Liver (tissue), 9 donors: ENCODE results near the gene ENHO. TPM values are rescaled to one million over a fixed set of nuclear protein-coding genes. Genes with fewer than 3 reads are reported as not detected.

Source experiments
- DNase-seq: peaks from one replicate; pipeline ENCODE4 v3.0.0-alpha.2; 2017; ENCODE audit warnings: low spot score
- H3K27ac ChIP-seq, 2 donors: one replicate each; pipeline ENCODE4 v1.7.0; 2013; ENCODE audit warnings: inconsistent platforms in 2 of 2, low read length in 2 of 2, control low read depth in 1 of 2, low read depth in 1 of 2, mild to moderate bottlenecking in 1 of 2
- H3K27me3 ChIP-seq, 4 donors: one replicate each; pipeline versions ENCODE4 v1.6.1 to v1.7.0; 2013; ENCODE audit warnings: low read length in 3 of 4, inconsistent platforms in 1 of 4, mild to moderate bottlenecking in 1 of 4, moderate library complexity in 1 of 4; ENCODE audit not compliant: control insufficient read depth in 4 of 4, insufficient read depth in 4 of 4
- H3K36me3 ChIP-seq, 4 donors: one replicate each; pipeline versions ENCODE4 v1.6.1 to v1.7.0; 2013; ENCODE audit warnings: low read length in 3 of 4, mild to moderate bottlenecking in 3 of 4, low read depth in 1 of 4, moderate library complexity in 1 of 4; ENCODE audit not compliant: control insufficient read depth in 4 of 4, insufficient read depth in 3 of 4
- H3K4me1 ChIP-seq, 4 donors: one replicate each; pipeline versions ENCODE4 v1.6.1 to v1.7.0; 2013; ENCODE audit warnings: low read length in 3 of 4, mild to moderate bottlenecking in 3 of 4, moderate library complexity in 1 of 4; ENCODE audit not compliant: control insufficient read depth in 4 of 4, insufficient read depth in 4 of 4
- H3K4me3 ChIP-seq, 3 donors: one replicate each; pipeline versions ENCODE4 v1.6.1 to v1.7.0; 2013; ENCODE audit warnings: low read length in 3 of 3, control low read depth in 1 of 3, low read depth in 1 of 3, mild to moderate bottlenecking in 1 of 3
- H3K9ac ChIP-seq, 2 donors: one replicate each; pipeline ENCODE4 v1.7.0; 2013; ENCODE audit warnings: low read length in 2 of 2, mild to moderate bottlenecking in 2 of 2, moderate library complexity in 2 of 2, control low read depth in 1 of 2, low read depth in 1 of 2
- H3K9me3 ChIP-seq, 4 donors: one replicate each; pipeline versions ENCODE4 v1.6.1 to v1.7.0; 2013; ENCODE audit warnings: low read length in 3 of 4; ENCODE audit not compliant: control insufficient read depth in 4 of 4
- FOXA1 ChIP-seq: IDR thresholded peaks from 2 replicates; pipeline ENCODE4 v1.6.1; 2016; ENCODE audit warnings: antibody characterized with exemption
- FOXA2 ChIP-seq: IDR thresholded peaks from 2 replicates; pipeline ENCODE4 v1.6.1; 2016; ENCODE audit warnings: antibody characterized with exemption
- GABPA ChIP-seq, 2 donors: IDR thresholded peaks in 1 of 2; conservative IDR thresholded peaks in 1 of 2; 2 replicates each; pipeline ENCODE4 v1.6.1; 2016; ENCODE audit warnings: antibody characterized with exemption in 2 of 2, mild to moderate bottlenecking in 1 of 2, moderate library complexity in 1 of 2
- HNF4A ChIP-seq, 2 donors: conservative IDR thresholded peaks; 2 replicates each; pipeline ENCODE4 v1.6.1; 2016; ENCODE audit warnings: antibody characterized with exemption in 2 of 2, mild to moderate bottlenecking in 2 of 2
- HNF4G ChIP-seq: IDR thresholded peaks from 2 replicates; pipeline ENCODE4 v1.6.1; 2016; ENCODE audit warnings: antibody characterized with exemption
- JUND ChIP-seq, 2 donors: IDR thresholded peaks; 2 replicates each; pipeline ENCODE4 v1.6.1; 2016; ENCODE audit warnings: antibody characterized with exemption in 2 of 2
- NR2F2 ChIP-seq: IDR thresholded peaks from 2 replicates; pipeline ENCODE4 v1.6.1; 2016; ENCODE audit warnings: antibody characterized with exemption
- RXRA ChIP-seq, 2 donors: IDR thresholded peaks; 2 replicates each; pipeline ENCODE4 v1.6.1; 2017 to 2018; ENCODE audit warnings: antibody characterized with exemption in 2 of 2, mild to moderate bottlenecking in 1 of 2
- TAF1 ChIP-seq: conservative IDR thresholded peaks from 2 replicates; pipeline ENCODE4 v1.6.1; 2016; ENCODE audit warnings: antibody characterized with exemption, mild to moderate bottlenecking
- YY1 ChIP-seq: IDR thresholded peaks from 2 replicates; pipeline ENCODE4 v1.6.1; 2016; ENCODE audit warnings: antibody characterized with exemption, mild to moderate bottlenecking
- WGBS: extraction: QIAGEN DNeasy Blood & Tissue Kit; methylation state at CpG from one replicate; pipeline ENCODE4 v1.1.7; 2013; 5-methylcytosine and 5-hydroxymethylcytosine counted together
- polyA plus RNA-seq, 2 donors: library from polyadenylated mRNA; stranded (reverse) in 1 of 2; unstranded in 1 of 2; fragments of 200-250 nt in 1 of 2; fragments of >200 nt in 1 of 2; fragmentation: Nextera tagmentation in 1 of 2; extraction: Ambion mirVana in 1 of 2; gene quantifications; one replicate each; pipeline versions ENCODE4 v1.2.1 to v1.2.3, GENCODE V29; 2013 to 2015
- total RNA-seq, 2 donors: library from RNA; depleted of rRNA; stranded (reverse); fragments of >200 nt; gene quantifications; one replicate each; pipeline ENCODE4 v1.2.3, GENCODE V29; 2014
- TF ChIP-seq, protein P1 (sequence below): IDR thresholded peaks from 2 replicates; pipeline ENCODE4 v1.6.1; 2016; ENCODE audit warnings: antibody characterized with exemption
- TF ChIP-seq, protein P2 (sequence below): IDR thresholded peaks from 2 replicates; pipeline ENCODE4 v1.6.1; 2016; ENCODE audit warnings: antibody characterized with exemption, mild to moderate bottlenecking
- TF ChIP-seq, protein P3 (sequence below): fragments of 150-350 bp; IDR thresholded peaks from 2 replicates; pipeline ENCODE4 v1.5.1; 2017; ENCODE audit warnings: improper control_type of control experiment, low read depth, low read length; ENCODE audit not compliant: missing input control
- TF ChIP-seq, protein P4 (sequence below): IDR thresholded peaks from 2 replicates; pipeline ENCODE4 v1.6.1; 2016; ENCODE audit warnings: antibody characterized with exemption
- donor health status: healthy.
- donor health status: healthy.
- donor health status: healthy.
- donor health status: healthy.
- donor health status: healthy.

The ENHO gene
- total and polyA plus RNA-seq, 4 donors = 0.67 to 9.6 (median 1.9) TPM

DNA sequence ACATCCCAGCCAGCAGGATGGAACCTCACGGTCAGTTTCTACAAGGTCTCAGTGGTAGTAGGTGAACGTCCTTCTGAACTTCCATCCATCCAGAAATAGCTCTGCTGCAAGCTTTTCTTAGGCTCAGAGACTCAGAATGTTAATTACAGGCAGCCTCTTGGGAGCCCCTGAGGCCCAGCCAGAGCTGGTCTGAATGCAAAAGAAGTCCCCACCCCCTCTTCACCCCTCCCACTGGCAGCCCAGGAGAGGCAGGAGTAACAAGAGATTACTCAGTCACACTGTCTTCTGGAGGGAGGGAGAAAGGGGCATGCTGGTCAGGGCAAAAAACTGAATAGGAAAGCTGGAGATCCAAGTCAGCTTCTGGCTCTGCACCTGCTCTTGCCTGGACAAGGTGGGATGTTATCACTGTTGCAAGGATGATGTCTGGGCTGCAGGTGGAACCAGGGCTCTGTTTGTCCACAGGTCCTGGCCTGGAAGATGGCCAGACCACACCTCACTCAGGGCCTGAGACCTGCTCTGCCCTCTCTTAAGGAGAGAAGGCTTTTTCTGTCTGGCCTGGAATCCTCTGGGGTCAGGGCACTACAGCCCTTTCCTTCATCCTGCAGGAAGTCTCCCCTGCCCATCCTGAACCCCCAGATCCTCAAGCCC is 9.1 kb downstream of the ENHO start:
- Histone ChIP-seq H3K4me3 (no peak overlapping the region), H3K36me3 (no peaks in the 10 kb centered on the region), H3K4me1 (peaks cover 2 to 22% (median 17%) of the 10 kb centered on the region in 4 donors), H3K27me3 (no peaks in the 10 kb centered on the region), H3K9me3 (no peaks in the 10 kb centered on the region), H3K9ac (no peak overlapping the region), H3K27ac (no peak overlapping the region)
- WGBS = 87% methylated on average over 2 of the region's 2 CpGs
- TF ChIP-seq YY1 = no peak
- no peak for TF ChIP-seq GABPA (IDR thresholded peaks at IDR 0.05 in 1 of 2, conservative IDR thresholded peaks at IDR 0.05 in 1 of 2)
- TF ChIP-seq, protein P1, sequence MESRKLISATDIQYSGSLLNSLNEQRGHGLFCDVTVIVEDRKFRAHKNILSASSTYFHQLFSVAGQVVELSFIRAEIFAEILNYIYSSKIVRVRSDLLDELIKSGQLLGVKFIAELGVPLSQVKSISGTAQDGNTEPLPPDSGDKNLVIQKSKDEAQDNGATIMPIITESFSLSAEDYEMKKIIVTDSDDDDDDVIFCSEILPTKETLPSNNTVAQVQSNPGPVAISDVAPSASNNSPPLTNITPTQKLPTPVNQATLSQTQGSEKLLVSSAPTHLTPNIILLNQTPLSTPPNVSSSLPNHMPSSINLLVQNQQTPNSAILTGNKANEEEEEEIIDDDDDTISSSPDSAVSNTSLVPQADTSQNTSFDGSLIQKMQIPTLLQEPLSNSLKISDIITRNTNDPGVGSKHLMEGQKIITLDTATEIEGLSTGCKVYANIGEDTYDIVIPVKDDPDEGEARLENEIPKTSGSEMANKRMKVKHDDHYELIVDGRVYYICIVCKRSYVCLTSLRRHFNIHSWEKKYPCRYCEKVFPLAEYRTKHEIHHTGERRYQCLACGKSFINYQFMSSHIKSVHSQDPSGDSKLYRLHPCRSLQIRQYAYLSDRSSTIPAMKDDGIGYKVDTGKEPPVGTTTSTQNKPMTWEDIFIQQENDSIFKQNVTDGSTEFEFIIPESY = no peak
- TF ChIP-seq, protein P2, sequence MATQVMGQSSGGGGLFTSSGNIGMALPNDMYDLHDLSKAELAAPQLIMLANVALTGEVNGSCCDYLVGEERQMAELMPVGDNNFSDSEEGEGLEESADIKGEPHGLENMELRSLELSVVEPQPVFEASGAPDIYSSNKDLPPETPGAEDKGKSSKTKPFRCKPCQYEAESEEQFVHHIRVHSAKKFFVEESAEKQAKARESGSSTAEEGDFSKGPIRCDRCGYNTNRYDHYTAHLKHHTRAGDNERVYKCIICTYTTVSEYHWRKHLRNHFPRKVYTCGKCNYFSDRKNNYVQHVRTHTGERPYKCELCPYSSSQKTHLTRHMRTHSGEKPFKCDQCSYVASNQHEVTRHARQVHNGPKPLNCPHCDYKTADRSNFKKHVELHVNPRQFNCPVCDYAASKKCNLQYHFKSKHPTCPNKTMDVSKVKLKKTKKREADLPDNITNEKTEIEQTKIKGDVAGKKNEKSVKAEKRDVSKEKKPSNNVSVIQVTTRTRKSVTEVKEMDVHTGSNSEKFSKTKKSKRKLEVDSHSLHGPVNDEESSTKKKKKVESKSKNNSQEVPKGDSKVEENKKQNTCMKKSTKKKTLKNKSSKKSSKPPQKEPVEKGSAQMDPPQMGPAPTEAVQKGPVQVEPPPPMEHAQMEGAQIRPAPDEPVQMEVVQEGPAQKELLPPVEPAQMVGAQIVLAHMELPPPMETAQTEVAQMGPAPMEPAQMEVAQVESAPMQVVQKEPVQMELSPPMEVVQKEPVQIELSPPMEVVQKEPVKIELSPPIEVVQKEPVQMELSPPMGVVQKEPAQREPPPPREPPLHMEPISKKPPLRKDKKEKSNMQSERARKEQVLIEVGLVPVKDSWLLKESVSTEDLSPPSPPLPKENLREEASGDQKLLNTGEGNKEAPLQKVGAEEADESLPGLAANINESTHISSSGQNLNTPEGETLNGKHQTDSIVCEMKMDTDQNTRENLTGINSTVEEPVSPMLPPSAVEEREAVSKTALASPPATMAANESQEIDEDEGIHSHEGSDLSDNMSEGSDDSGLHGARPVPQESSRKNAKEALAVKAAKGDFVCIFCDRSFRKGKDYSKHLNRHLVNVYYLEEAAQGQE = no peak
- no peak for TF ChIP-seq FOXA1
- TF ChIP-seq, protein P3, sequence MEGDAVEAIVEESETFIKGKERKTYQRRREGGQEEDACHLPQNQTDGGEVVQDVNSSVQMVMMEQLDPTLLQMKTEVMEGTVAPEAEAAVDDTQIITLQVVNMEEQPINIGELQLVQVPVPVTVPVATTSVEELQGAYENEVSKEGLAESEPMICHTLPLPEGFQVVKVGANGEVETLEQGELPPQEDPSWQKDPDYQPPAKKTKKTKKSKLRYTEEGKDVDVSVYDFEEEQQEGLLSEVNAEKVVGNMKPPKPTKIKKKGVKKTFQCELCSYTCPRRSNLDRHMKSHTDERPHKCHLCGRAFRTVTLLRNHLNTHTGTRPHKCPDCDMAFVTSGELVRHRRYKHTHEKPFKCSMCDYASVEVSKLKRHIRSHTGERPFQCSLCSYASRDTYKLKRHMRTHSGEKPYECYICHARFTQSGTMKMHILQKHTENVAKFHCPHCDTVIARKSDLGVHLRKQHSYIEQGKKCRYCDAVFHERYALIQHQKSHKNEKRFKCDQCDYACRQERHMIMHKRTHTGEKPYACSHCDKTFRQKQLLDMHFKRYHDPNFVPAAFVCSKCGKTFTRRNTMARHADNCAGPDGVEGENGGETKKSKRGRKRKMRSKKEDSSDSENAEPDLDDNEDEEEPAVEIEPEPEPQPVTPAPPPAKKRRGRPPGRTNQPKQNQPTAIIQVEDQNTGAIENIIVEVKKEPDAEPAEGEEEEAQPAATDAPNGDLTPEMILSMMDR = no peak
- TF ChIP-seq HNF4A (conservative IDR thresholded peaks at IDR 0.05) = no peak
- DNase-seq = no peak

DNA sequence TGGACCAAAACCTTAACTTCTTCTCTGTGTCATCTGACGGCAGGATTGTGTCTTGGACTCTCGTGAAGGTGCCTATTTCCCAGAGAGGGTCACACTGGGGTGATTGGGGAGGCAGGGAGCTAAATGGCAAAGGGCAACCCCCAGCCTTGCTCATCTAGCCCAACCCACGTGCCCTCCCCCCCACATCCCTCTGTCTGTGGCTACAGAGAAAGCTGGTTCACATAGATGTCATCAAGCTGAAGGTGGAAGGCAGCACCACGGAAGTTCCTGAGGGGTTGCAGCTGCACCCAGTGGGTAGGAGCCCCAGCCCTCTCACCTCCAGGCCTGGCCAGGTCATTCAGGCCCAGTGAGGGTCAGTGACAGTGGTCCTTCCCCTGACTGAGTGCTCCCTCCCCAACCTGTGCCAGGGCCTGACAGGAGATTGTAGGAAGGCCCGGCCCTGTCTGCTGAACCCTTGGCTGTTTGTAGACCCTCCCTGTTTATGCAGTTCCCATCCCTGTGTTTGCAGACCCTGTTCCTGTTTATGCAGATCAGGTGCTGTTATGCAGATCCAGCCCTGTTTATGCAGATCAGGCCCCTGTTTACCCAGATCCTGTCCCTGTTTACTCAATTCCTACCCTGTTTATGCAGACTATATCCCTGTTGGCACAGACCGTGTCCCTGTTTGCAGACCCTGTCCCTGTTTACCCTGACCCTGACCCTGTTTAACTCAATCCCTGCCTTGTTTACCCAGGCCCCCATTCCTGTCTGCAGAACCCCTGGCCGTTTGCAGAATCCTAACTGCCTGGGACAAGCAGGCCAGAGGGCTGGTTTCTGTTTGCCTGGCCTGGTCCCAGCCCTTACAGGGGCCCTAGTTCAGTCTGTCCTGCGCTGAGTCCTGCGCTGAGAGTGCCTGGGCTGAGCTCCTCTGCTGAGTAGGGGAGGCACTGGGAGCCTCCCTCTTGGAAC is 10.4 kb downstream of the ENHO start:
- 48% methylated on average over 9 of the region's 9 CpGs for WGBS
- H3K4me3 ChIP-seq = no peak overlapping the region
- H3K9me3 ChIP-seq = no peaks in the 10 kb centered on the region
- DNase-seq = peak; percentile 52
- peak overlapping the region in 1 of 2 donors; percentile 29 for H3K9ac ChIP-seq
- no peaks in the 10 kb centered on the region for H3K36me3 ChIP-seq
- peaks cover 2 to 22% (median 17%) of the 10 kb centered on the region in 4 donors for H3K4me1 ChIP-seq
- H3K27ac ChIP-seq = no peak overlapping the region
- no peaks in the 10 kb centered on the region for H3K27me3 ChIP-seq
- TF ChIP-seq JUND (IDR thresholded peaks at IDR 0.05) (no peak), HNF4G (no peak), GABPA (IDR thresholded peaks at IDR 0.05 in 1 of 2, conservative IDR thresholded peaks at IDR 0.05 in 1 of 2) (no peak), YY1 (no peak), NR2F2 (no peak), FOXA1 (no peak), TAF1 (no peak), RXRA (IDR thresholded peaks at IDR 0.05) (peak in 1 of 2 donors; percentile 77), FOXA2 (peak; percentile 48)
- TF ChIP-seq, protein P2 = no peak
- TF ChIP-seq, protein P4, sequence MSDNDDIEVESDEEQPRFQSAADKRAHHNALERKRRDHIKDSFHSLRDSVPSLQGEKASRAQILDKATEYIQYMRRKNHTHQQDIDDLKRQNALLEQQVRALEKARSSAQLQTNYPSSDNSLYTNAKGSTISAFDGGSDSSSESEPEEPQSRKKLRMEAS = no peak
- TF ChIP-seq, protein P3 = no peak
